Breast epithelium (tissue), 4 donors: ENCODE measurements around the gene FOLR2. TPM values are rescaled to one million over a fixed set of nuclear protein-coding genes. Genes with fewer than 3 reads are reported as not detected.
"Not testable (repeated sequence)": the region's sequence is repeated elsewhere in the genome, so short reads cannot be mapped to it uniquely, and the experiment has no call there.

Experiments used
- DNase-seq, 2 donors: peaks; one replicate each; pipeline ENCODE4 v3.0.0-alpha.2; 2019; ENCODE audit warnings: low spot score in 2 of 2
- H3K27ac ChIP-seq, 2 donors: fragments of 200-600 bp; sonication (generic) in 1 of 2; one replicate each; pipeline ENCODE4 v1.5.1; 2016 to 2019; ENCODE audit warnings: mild to moderate bottlenecking in 1 of 2
- H3K27me3 ChIP-seq, 2 donors: fragments of 200-600 bp; sonication (generic) in 1 of 2; one replicate each; pipeline versions ENCODE4 v1.5.1 to v1.6.0; 2017 to 2019; ENCODE audit warnings: control low read depth in 1 of 2, mild to moderate bottlenecking in 1 of 2
- H3K36me3 ChIP-seq: fragments of 200-600 bp; one replicate; pipeline ENCODE4 v1.5.1; 2019
- H3K4me1 ChIP-seq, 2 donors: fragments of 200-600 bp; sonication (generic); one replicate each; pipeline ENCODE4 v1.5.1; 2016 to 2019; ENCODE audit warnings: control low read depth in 1 of 2
- H3K4me3 ChIP-seq, 3 donors: fragments of 200-600 bp; sonication (generic); 1 replicate in 2 of 3; 2 replicates in 1 of 3; pipeline ENCODE4 v1.5.1; 2016 to 2019; ENCODE audit warnings: mild to moderate bottlenecking in 3 of 3, moderate library complexity in 2 of 3
- H3K9me3 ChIP-seq, 2 donors: fragments of 200-600 bp; sonication (generic) in 1 of 2; one replicate each; pipeline ENCODE4 v1.5.1; 2016 to 2019; ENCODE audit warnings: control low read depth in 1 of 2
- POLR2A ChIP-seq: fragments of 450-650 bp; IDR thresholded peaks from one replicate; pipeline ENCODE4 v1.6.1; 2016; ENCODE audit warnings: antibody characterized with exemption, mild to moderate bottlenecking, moderate library complexity
- POLR2AphosphoS5 ChIP-seq, 3 donors: sonication (generic); formaldehyde crosslinking; IDR thresholded peaks; one replicate each; pipeline ENCODE4 v1.6.1; 2017; ENCODE audit warnings: antibody characterized with exemption in 3 of 3
- intact Hi-C: fragments of 100-400 bp; cut with DNase I; formaldehyde crosslinking; loops from one replicate; pipeline ENCODE4 v1.15.1; 2023; ENCODE audit warnings: low total_unique reads
- total RNA-seq, 3 donors: library from RNA; depleted of rRNA; stranded (reverse); fragments of >200 nt; gene quantifications; one replicate each; pipeline ENCODE4 v1.1.0, GENCODE V29; 2016
- TF ChIP-seq, protein P1 (sequence below), 3 donors: fragments of 450-650 bp; IDR thresholded peaks; one replicate each; pipeline ENCODE4 v1.5.1; 2016 to 2017; ENCODE audit warnings: antibody characterized with exemption in 3 of 3, mild to moderate bottlenecking in 3 of 3, moderate library complexity in 3 of 3

FOLR2 gene
- total RNA-seq, 3 donors from 2014 or later = 5.2 to 143 (median 16.7) TPM

DNA sequence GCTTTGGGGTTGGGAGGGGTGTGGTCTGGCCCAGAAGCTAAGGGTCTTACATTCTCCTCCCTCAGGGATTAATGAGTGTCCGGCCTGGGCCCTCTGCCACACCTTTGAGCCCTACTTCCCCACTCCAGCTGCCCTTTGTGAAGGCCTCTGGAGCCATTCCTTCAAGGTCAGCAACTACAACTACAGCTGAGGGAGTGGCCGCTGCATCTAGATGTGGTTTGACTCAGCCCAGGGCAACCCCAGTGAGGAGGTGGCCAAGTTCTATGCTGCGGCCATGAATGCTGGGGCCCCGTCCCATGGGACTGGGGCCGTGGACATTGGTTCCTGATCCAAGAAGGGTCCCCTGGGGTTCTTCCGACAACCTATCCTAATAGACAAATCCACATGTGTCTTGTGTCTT, 38.9 kb upstream of the FOLR2 start:
- intact Hi-C loops = no loop called here
- no peak overlapping the region for H3K27ac ChIP-seq
- TF ChIP-seq, protein P1, sequence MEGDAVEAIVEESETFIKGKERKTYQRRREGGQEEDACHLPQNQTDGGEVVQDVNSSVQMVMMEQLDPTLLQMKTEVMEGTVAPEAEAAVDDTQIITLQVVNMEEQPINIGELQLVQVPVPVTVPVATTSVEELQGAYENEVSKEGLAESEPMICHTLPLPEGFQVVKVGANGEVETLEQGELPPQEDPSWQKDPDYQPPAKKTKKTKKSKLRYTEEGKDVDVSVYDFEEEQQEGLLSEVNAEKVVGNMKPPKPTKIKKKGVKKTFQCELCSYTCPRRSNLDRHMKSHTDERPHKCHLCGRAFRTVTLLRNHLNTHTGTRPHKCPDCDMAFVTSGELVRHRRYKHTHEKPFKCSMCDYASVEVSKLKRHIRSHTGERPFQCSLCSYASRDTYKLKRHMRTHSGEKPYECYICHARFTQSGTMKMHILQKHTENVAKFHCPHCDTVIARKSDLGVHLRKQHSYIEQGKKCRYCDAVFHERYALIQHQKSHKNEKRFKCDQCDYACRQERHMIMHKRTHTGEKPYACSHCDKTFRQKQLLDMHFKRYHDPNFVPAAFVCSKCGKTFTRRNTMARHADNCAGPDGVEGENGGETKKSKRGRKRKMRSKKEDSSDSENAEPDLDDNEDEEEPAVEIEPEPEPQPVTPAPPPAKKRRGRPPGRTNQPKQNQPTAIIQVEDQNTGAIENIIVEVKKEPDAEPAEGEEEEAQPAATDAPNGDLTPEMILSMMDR (IDR thresholded peaks at IDR 0.05) = no peak
- no peak for TF ChIP-seq POLR2A
- no peak for TF ChIP-seq POLR2AphosphoS5 (IDR thresholded peaks at IDR 0.05)
- no peak for DNase-seq
- no peak overlapping the region for H3K4me3 ChIP-seq
- no peaks in the 10 kb centered on the region for H3K36me3 ChIP-seq
- H3K9me3 ChIP-seq = no peaks in the 10 kb centered on the region
- no peaks in the 10 kb centered on the region for H3K27me3 ChIP-seq
- H3K4me1 ChIP-seq = no peaks in the 10 kb centered on the region

DNA sequence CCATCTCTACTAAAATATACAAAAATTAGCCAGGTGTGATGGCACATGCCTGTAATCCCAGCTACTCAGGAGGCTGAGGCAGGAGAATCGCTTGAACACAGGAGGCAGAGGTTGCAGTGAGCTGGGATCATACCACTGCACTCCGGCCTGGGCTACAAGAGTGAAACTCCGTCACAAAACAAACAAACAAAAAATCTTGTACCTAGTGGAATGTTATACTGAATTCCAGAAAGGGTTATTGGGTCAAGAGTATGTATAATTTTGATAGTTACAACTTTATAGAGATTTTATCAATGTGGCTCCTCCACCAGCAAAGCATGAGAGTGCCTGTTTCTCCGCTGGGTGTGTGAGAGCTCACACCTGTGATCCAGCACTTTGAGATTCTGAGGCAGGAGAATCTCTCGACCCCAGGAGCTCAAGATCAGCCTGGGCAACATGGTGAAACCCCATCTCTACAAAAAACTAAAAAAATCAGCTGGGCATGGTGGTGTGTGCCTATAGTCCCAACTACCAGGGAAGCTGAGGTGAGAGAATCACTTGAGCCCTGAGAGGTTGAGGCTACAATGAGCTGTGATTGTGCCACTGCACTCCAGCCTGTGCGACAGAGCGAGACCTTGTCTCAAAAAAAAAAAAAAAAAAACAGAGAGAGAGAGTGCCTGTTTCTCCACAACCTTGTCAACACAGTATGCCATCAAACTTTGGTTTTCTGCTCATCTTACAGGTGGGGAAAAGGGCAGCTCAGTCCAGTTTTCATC, 37.4 kb upstream of the FOLR2 start:
- intact Hi-C loops = no loop called here
- Histone ChIP-seq H3K9me3 (no peaks in the 10 kb centered on the region), H3K27me3 (no peaks in the 10 kb centered on the region), H3K4me3 (no peak overlapping the region), H3K4me1 (no peaks in the 10 kb centered on the region), H3K27ac (peak overlapping the region; percentile 64 to 75), H3K36me3 (no peaks in the 10 kb centered on the region)
- TF ChIP-seq, protein P1 (IDR thresholded peaks at IDR 0.05) = no peak
- TF ChIP-seq POLR2A (no peak), POLR2AphosphoS5 (IDR thresholded peaks at IDR 0.05) (no peak)
- no peak for DNase-seq

DNA sequence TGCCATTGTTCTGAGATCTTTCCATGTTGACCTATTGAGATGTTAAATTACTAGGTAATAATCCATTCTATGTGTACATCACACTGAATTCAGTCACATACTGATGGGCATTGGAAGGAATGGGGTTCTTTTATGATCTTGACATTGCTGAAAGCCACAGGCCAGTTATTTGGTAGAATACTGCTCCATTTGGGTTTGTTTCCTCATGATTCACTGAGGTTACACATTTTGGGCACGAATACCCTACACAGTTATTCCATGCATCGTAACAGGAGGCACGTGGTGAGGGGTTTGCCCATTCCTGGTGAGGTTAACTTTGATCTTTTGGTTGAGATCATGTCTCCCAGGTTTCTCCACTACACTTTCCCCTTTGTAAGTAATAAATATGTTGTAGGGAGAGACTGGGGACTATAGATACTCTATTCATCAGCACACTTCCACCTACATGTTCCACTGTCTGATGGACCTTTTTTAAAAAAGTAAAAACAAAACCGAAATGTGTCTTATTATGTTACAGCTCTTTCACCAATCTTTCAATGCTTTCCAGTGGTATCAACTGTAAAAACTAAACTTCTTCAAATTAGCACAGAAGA, 36.7 kb upstream of the FOLR2 start:
- intact Hi-C loops = no loop called here
- H3K9me3 ChIP-seq = no peaks in the 10 kb centered on the region
- no peak overlapping the region for H3K4me3 ChIP-seq
- H3K36me3 ChIP-seq = no peaks in the 10 kb centered on the region
- H3K27me3 ChIP-seq = no peaks in the 10 kb centered on the region
- DNase-seq = no peak
- no peaks in the 10 kb centered on the region for H3K4me1 ChIP-seq
- TF ChIP-seq, protein P1 (IDR thresholded peaks at IDR 0.05) = no peak
- no peak for TF ChIP-seq POLR2A
- no peak for TF ChIP-seq POLR2AphosphoS5 (IDR thresholded peaks at IDR 0.05)
- peak overlapping the region; percentile 64 to 75 for H3K27ac ChIP-seq

DNA sequence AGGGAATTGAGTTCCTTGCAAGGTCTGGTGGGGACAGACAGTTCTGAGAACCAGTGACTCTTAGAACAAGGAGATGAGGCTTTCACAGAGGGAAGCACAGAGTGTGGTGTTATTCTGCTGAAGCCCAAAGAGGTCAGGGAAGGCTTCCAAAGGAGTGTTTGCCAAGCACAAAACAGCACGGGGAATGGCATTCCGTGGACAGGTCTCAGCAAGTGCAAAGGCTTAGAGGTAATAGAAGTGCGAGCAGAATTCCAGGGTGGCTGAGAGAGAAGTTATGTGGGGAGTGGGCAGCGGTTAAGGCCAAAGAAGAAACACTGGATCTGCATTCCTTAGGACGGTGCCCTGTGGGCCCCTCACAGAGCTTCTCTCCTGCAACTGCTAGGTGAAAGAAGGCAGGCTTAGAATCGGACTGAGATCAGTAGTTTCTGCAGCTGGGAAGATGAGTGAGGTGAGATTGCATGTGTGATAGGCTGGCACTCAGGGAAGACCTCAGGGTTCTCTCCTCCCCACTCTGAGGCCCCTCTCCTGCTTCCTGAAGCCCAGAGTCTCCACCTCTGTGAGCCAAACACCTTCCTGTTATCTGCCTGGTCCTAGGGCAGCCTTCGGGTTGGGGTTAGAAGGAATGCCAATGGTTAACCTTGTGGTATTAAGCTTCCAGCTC, 35.6 kb upstream of the FOLR2 start:
- H3K36me3 ChIP-seq, H3K4me1 ChIP-seq, intact Hi-C loops, H3K27me3 ChIP-seq, H3K9me3 ChIP-seq: not testable (repeated sequence)
- peak in 1 of 3 donors; percentile 44 for TF ChIP-seq POLR2AphosphoS5 (IDR thresholded peaks at IDR 0.05)
- Histone ChIP-seq H3K4me3 (peak overlapping the region in 2 of 3 donors; percentile 22), H3K27ac (peak overlapping the region; percentile 79 to 86)
- peak in 1 of 2 donors; percentile 89 for DNase-seq

DNA sequence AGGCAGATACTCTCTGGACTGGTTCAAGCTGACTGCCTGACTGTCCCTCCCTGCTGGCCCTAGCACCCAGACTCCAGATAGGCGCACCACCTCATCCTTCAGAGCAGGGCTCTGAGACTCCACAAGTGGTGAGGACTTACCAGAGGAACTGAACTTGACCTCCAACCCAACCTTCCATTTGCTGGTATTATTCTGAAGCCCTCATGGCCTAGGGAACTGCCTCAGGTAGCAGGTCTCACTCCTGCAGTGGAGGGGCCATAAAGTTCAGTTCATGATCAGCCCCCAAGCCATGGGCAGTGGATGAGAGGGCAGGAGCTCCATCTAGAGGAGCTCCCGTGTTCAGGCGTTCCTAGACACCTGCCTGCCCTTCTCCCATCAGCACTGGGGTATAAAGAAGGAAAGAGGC, 35.0 kb upstream of the FOLR2 start:
- H3K4me3 ChIP-seq = peak overlapping the region in 1 of 3 donors; percentile 37
- peak overlapping the region; percentile 79 to 86 for H3K27ac ChIP-seq
- H3K4me1 ChIP-seq, H3K27me3 ChIP-seq, H3K9me3 ChIP-seq, H3K36me3 ChIP-seq, intact Hi-C loops: not testable (repeated sequence)
- DNase-seq = peak in 1 of 2 donors; percentile 32

DNA sequence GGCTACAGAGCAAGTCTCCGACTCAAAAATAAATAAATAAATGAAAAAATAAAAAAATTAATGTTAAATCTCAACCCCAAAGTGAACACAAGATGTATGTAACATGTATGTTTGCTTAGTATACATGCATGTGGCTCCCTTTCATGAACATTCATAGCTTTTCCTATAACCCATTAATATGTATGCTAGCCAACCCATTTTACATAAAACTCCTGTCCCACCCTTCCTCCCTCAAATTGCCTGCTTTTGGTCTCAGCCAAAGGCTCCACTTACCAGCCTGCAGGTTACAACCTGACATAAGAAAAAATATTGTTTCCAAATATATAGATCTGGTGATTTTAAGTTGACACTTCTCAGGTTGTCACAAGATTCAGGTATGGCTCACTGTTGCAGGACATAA, 28.3 kb upstream of the FOLR2 start:
- H3K9me3 ChIP-seq = no peaks in the 10 kb centered on the region
- no peaks in the 10 kb centered on the region for H3K36me3 ChIP-seq
- H3K4me3 ChIP-seq = no peak overlapping the region
- H3K27me3 ChIP-seq = no peaks in the 10 kb centered on the region
- intact Hi-C loops = no loop called here
- H3K27ac ChIP-seq = peak overlapping the region in 1 of 2 donors; percentile 70
- TF ChIP-seq, protein P1 (IDR thresholded peaks at IDR 0.05) = no peak
- TF ChIP-seq POLR2AphosphoS5 (IDR thresholded peaks at IDR 0.05) (no peak), POLR2A (no peak)
- DNase-seq = no peak
- peaks cover 0 to 8% of the 10 kb centered on the region in 2 donors for H3K4me1 ChIP-seq
